UCSD-AML1 (cell line): ENCODE results near the gene CLASP1.

ENCODE experiments used
- DNase-seq: peaks from one replicate; lab custom pipeline; 2025; ENCODE audit not compliant: unreplicated experiment; lab: John Stamatoyannopoulos, UW

The CLASP1 gene

GRCh38 chr2:121293450-121294325 lies 355.6 kb downstream of the CLASP1 start:
- DNase-seq, result no peak

GRCh38 chr2:121291251-121291580 lies 358.0 kb downstream of the CLASP1 start:
- no peak for DNase-seq

- no peak for DNase-seq
Observed at GRCh38 chr2:121289271-121289670, 360.0 kb downstream of the CLASP1 start.

GRCh38 chr2:121288454-121289231 lies 360.6 kb downstream of the CLASP1 start:
- DNase-seq, result no peak

- DNase-seq, result no peak
Observed at GRCh38 chr2:121287956-121288355, 361.3 kb downstream of the CLASP1 start.
